Measurements from ENCODE around the gene EPYC. TPM values are rescaled to one million over a fixed set of nuclear protein-coding genes. Genes with fewer than 3 reads are reported as not detected.

The EPYC gene
- total RNA-seq, 1 experiment from 2014 or later = not detected

- ChIA-PET CTCF (no interaction called here), POLR2A (ENCODE audit: low non-redundant PET) (no interaction called here)
- H3K4me1 ChIP-seq (ENCODE audit: insufficient read depth, low read length, poor library complexity, severe bottlenecking) = no peaks in the 10 kb centered on the region
- H3K9me3 ChIP-seq (ENCODE audit: low read depth, low read length, poor library complexity, severe bottlenecking) = no peaks in the 10 kb centered on the region
- no peak for DNase-seq (ENCODE audit: low spot score)
- no peak overlapping the region for H3K4me3 ChIP-seq (ENCODE audit: low read depth, low read length, poor library complexity, severe bottlenecking)
- intact Hi-C loops (cut with micrococcal nuclease; ENCODE audit: unreplicated experiment) = no loop called here
- H3K36me3 ChIP-seq (ENCODE audit: insufficient read depth, low read length, poor library complexity, severe bottlenecking) = no peaks in the 10 kb centered on the region
- TF ChIP-seq EZH2 (IDR thresholded peaks at IDR 0.05; ENCODE audit: borderline replicate concordance, low read depth, low read length, poor library complexity, severe bottlenecking) (no peak), CTCF (conservative IDR thresholded peaks at IDR 0.05; ENCODE audit: low read depth, low read length) (no peak)
- no peaks in the 10 kb centered on the region for H3K27me3 ChIP-seq (replicated peaks; ENCODE audit: insufficient read depth, low read depth, low read length, poor library complexity)
- BruUV-seq (replicated peaks) = no TSS peak
- no peak overlapping the region for H3K27ac ChIP-seq (ENCODE audit: low read depth, low read length, poor library complexity, severe bottlenecking)
Observed at GRCh38 chr12:90921536-90921935, 83.2 kb downstream of the EPYC start.

GRCh38 chr12:90920222-90920621 is 84.5 kb downstream of the EPYC start:
- Histone ChIP-seq H3K4me3 (ENCODE audit: low read depth, low read length, poor library complexity, severe bottlenecking) (no peak overlapping the region), H3K4me1 (ENCODE audit: insufficient read depth, low read length, poor library complexity, severe bottlenecking) (no peaks in the 10 kb centered on the region), H3K27me3 (replicated peaks; ENCODE audit: insufficient read depth, low read depth, low read length, poor library complexity) (no peaks in the 10 kb centered on the region), H3K36me3 (ENCODE audit: insufficient read depth, low read length, poor library complexity, severe bottlenecking) (no peaks in the 10 kb centered on the region), H3K9me3 (ENCODE audit: low read depth, low read length, poor library complexity, severe bottlenecking) (no peaks in the 10 kb centered on the region), H3K27ac (ENCODE audit: low read depth, low read length, poor library complexity, severe bottlenecking) (no peak overlapping the region)
- TF ChIP-seq EZH2 (IDR thresholded peaks at IDR 0.05; ENCODE audit: borderline replicate concordance, low read depth, low read length, poor library complexity, severe bottlenecking) = no peak
- no peak for TF ChIP-seq CTCF (conservative IDR thresholded peaks at IDR 0.05; ENCODE audit: low read depth, low read length)
- CTCF ChIA-PET = no interaction called here
- DNase-seq (ENCODE audit: low spot score) = no peak
- POLR2A ChIA-PET (ENCODE audit: low non-redundant PET) = no interaction called here
- BruUV-seq (replicated peaks) = no TSS peak
- intact Hi-C loops (cut with micrococcal nuclease; ENCODE audit: unreplicated experiment) = no loop called here

GRCh38 chr12:90917431-90917830 is 87.3 kb downstream of the EPYC start:
- Histone ChIP-seq H3K4me3 (ENCODE audit: low read depth, low read length, poor library complexity, severe bottlenecking) (no peak overlapping the region), H3K9me3 (ENCODE audit: low read depth, low read length, poor library complexity, severe bottlenecking) (no peaks in the 10 kb centered on the region), H3K27me3 (replicated peaks; ENCODE audit: insufficient read depth, low read depth, low read length, poor library complexity) (no peaks in the 10 kb centered on the region), H3K4me1 (ENCODE audit: insufficient read depth, low read length, poor library complexity, severe bottlenecking) (no peaks in the 10 kb centered on the region), H3K27ac (ENCODE audit: low read depth, low read length, poor library complexity, severe bottlenecking) (no peak overlapping the region), H3K36me3 (ENCODE audit: insufficient read depth, low read length, poor library complexity, severe bottlenecking) (no peaks in the 10 kb centered on the region)
- no TSS peak for BruUV-seq (replicated peaks)
- no peak for DNase-seq (ENCODE audit: low spot score)
- ChIA-PET POLR2A (ENCODE audit: low non-redundant PET) (no interaction called here), CTCF (no interaction called here)
- TF ChIP-seq EZH2 (IDR thresholded peaks at IDR 0.05; ENCODE audit: borderline replicate concordance, low read depth, low read length, poor library complexity, severe bottlenecking) = no peak
- no peak for TF ChIP-seq CTCF (conservative IDR thresholded peaks at IDR 0.05; ENCODE audit: low read depth, low read length)
- intact Hi-C loops (cut with micrococcal nuclease; ENCODE audit: unreplicated experiment) = no loop called here
